Liver (tissue), 9 donors: Measurements from ENCODE around the gene DAPK1. TPM values are rescaled to one million over a fixed set of nuclear protein-coding genes. Genes with fewer than 3 reads are reported as not detected.

Experiments
- DNase-seq: peaks from one replicate; pipeline ENCODE4 v3.0.0-alpha.2; 2017; ENCODE audit warnings: low spot score
- H3K27ac ChIP-seq, 2 donors: one replicate each; pipeline ENCODE4 v1.7.0; 2013; ENCODE audit warnings: inconsistent platforms in 2 of 2, low read length in 2 of 2, control low read depth in 1 of 2, low read depth in 1 of 2, mild to moderate bottlenecking in 1 of 2
- H3K27me3 ChIP-seq, 4 donors: one replicate each; pipeline versions ENCODE4 v1.6.1 to v1.7.0; 2013; ENCODE audit warnings: low read length in 3 of 4, inconsistent platforms in 1 of 4, mild to moderate bottlenecking in 1 of 4, moderate library complexity in 1 of 4; ENCODE audit not compliant: control insufficient read depth in 4 of 4, insufficient read depth in 4 of 4
- H3K36me3 ChIP-seq, 4 donors: one replicate each; pipeline versions ENCODE4 v1.6.1 to v1.7.0; 2013; ENCODE audit warnings: low read length in 3 of 4, mild to moderate bottlenecking in 3 of 4, low read depth in 1 of 4, moderate library complexity in 1 of 4; ENCODE audit not compliant: control insufficient read depth in 4 of 4, insufficient read depth in 3 of 4
- H3K4me1 ChIP-seq, 4 donors: one replicate each; pipeline versions ENCODE4 v1.6.1 to v1.7.0; 2013; ENCODE audit warnings: low read length in 3 of 4, mild to moderate bottlenecking in 3 of 4, moderate library complexity in 1 of 4; ENCODE audit not compliant: control insufficient read depth in 4 of 4, insufficient read depth in 4 of 4
- H3K4me3 ChIP-seq, 3 donors: one replicate each; pipeline versions ENCODE4 v1.6.1 to v1.7.0; 2013; ENCODE audit warnings: low read length in 3 of 3, control low read depth in 1 of 3, low read depth in 1 of 3, mild to moderate bottlenecking in 1 of 3
- H3K9ac ChIP-seq, 2 donors: one replicate each; pipeline ENCODE4 v1.7.0; 2013; ENCODE audit warnings: low read length in 2 of 2, mild to moderate bottlenecking in 2 of 2, moderate library complexity in 2 of 2, control low read depth in 1 of 2, low read depth in 1 of 2
- H3K9me3 ChIP-seq, 4 donors: one replicate each; pipeline versions ENCODE4 v1.6.1 to v1.7.0; 2013; ENCODE audit warnings: low read length in 3 of 4; ENCODE audit not compliant: control insufficient read depth in 4 of 4
- ATF3 ChIP-seq: IDR thresholded peaks from 2 replicates; pipeline ENCODE4 v1.6.1; 2016; ENCODE audit warnings: antibody characterized with exemption
- EGR1 ChIP-seq, 2 donors: IDR thresholded peaks; 2 replicates each; pipeline ENCODE4 v1.6.1; 2016 to 2018; ENCODE audit warnings: antibody characterized with exemption in 2 of 2, low read depth in 2 of 2
- FOXA1 ChIP-seq: IDR thresholded peaks from 2 replicates; pipeline ENCODE4 v1.6.1; 2016; ENCODE audit warnings: antibody characterized with exemption
- FOXA2 ChIP-seq: IDR thresholded peaks from 2 replicates; pipeline ENCODE4 v1.6.1; 2016; ENCODE audit warnings: antibody characterized with exemption
- GABPA ChIP-seq, 2 donors: IDR thresholded peaks in 1 of 2; conservative IDR thresholded peaks in 1 of 2; 2 replicates each; pipeline ENCODE4 v1.6.1; 2016; ENCODE audit warnings: antibody characterized with exemption in 2 of 2, mild to moderate bottlenecking in 1 of 2, moderate library complexity in 1 of 2
- HNF4A ChIP-seq, 2 donors: conservative IDR thresholded peaks; 2 replicates each; pipeline ENCODE4 v1.6.1; 2016; ENCODE audit warnings: antibody characterized with exemption in 2 of 2, mild to moderate bottlenecking in 2 of 2
- HNF4G ChIP-seq: IDR thresholded peaks from 2 replicates; pipeline ENCODE4 v1.6.1; 2016; ENCODE audit warnings: antibody characterized with exemption
- JUND ChIP-seq, 2 donors: IDR thresholded peaks; 2 replicates each; pipeline ENCODE4 v1.6.1; 2016; ENCODE audit warnings: antibody characterized with exemption in 2 of 2
- MAX ChIP-seq: IDR thresholded peaks from 2 replicates; pipeline ENCODE4 v1.6.1; 2016; ENCODE audit warnings: antibody characterized with exemption
- RAD21 ChIP-seq, 2 donors: IDR thresholded peaks; 2 replicates each; pipeline ENCODE4 v1.6.1; 2016; ENCODE audit warnings: antibody characterized with exemption in 2 of 2, mild to moderate bottlenecking in 2 of 2
- REST ChIP-seq: IDR thresholded peaks from 2 replicates; pipeline ENCODE4 v1.6.1; 2016; ENCODE audit warnings: antibody characterized with exemption, mild to moderate bottlenecking
- RXRA ChIP-seq, 2 donors: IDR thresholded peaks; 2 replicates each; pipeline ENCODE4 v1.6.1; 2017 to 2018; ENCODE audit warnings: antibody characterized with exemption in 2 of 2, mild to moderate bottlenecking in 1 of 2
- TAF1 ChIP-seq: conservative IDR thresholded peaks from 2 replicates; pipeline ENCODE4 v1.6.1; 2016; ENCODE audit warnings: antibody characterized with exemption, mild to moderate bottlenecking
- YY1 ChIP-seq: IDR thresholded peaks from 2 replicates; pipeline ENCODE4 v1.6.1; 2016; ENCODE audit warnings: antibody characterized with exemption, mild to moderate bottlenecking
- ZBTB33 ChIP-seq: IDR thresholded peaks from 2 replicates; pipeline ENCODE4 v1.6.1; 2016; ENCODE audit warnings: antibody characterized with exemption
- WGBS: extraction: QIAGEN DNeasy Blood & Tissue Kit; methylation state at CpG from one replicate; pipeline ENCODE4 v1.1.7; 2013; 5-methylcytosine and 5-hydroxymethylcytosine counted together
- polyA plus RNA-seq, 2 donors: library from polyadenylated mRNA; stranded (reverse) in 1 of 2; unstranded in 1 of 2; fragments of 200-250 nt in 1 of 2; fragments of >200 nt in 1 of 2; fragmentation: Nextera tagmentation in 1 of 2; extraction: Ambion mirVana in 1 of 2; gene quantifications; one replicate each; pipeline versions ENCODE4 v1.2.1 to v1.2.3, GENCODE V29; 2013 to 2015
- total RNA-seq, 2 donors: library from RNA; depleted of rRNA; stranded (reverse); fragments of >200 nt; gene quantifications; one replicate each; pipeline ENCODE4 v1.2.3, GENCODE V29; 2014
- donor health status: healthy.
- donor health status: healthy.
- donor health status: healthy.
- donor health status: healthy.
- donor health status: healthy.

Gene DAPK1
- total and polyA plus RNA-seq, 4 donors, result 14.0 to 40.8 (median 21.8) TPM

GRCh38 chr9:87554171-87554910, 56.7 kb downstream of the DAPK1 start:
- Histone ChIP-seq H3K27me3 (no peaks in the 10 kb centered on the region), H3K4me3 (no peak overlapping the region), H3K9me3 (no peaks in the 10 kb centered on the region), H3K9ac (no peak overlapping the region), H3K4me1 (peaks cover 4 to 19% (median 6%) of the 10 kb centered on the region in 4 donors), H3K27ac (peak overlapping the region in 1 of 2 donors; percentile 58), H3K36me3 (no peaks in the 10 kb centered on the region)
- WGBS, result 66% methylated on average over 11 of the region's 11 CpGs
- no peak for DNase-seq
- TF ChIP-seq MAX (no peak), EGR1 (IDR thresholded peaks at IDR 0.05; ENCODE audit: low read depth in 2 of 2) (no peak), ATF3 (no peak), FOXA1 (no peak), HNF4A (conservative IDR thresholded peaks at IDR 0.05) (no peak), YY1 (no peak), RXRA (IDR thresholded peaks at IDR 0.05) (no peak), TAF1 (no peak), ZBTB33 (no peak), FOXA2 (no peak), JUND (IDR thresholded peaks at IDR 0.05) (no peak), HNF4G (no peak), RAD21 (IDR thresholded peaks at IDR 0.05) (no peak), REST (no peak), GABPA (IDR thresholded peaks at IDR 0.05 in 1 of 2, conservative IDR thresholded peaks at IDR 0.05 in 1 of 2) (no peak)

- H3K9me3 ChIP-seq, result no peaks in the 10 kb centered on the region
- no peaks in the 10 kb centered on the region for H3K27me3 ChIP-seq
- no peak overlapping the region for H3K9ac ChIP-seq
- no peak for DNase-seq
- no peaks in the 10 kb centered on the region for H3K36me3 ChIP-seq
- no peak overlapping the region for H3K4me3 ChIP-seq
- WGBS, result 65% methylated on average over 2 of the region's 2 CpGs
- H3K4me1 ChIP-seq, result peaks cover 4 to 19% (median 6%) of the 10 kb centered on the region in 4 donors
- TF ChIP-seq RAD21 (IDR thresholded peaks at IDR 0.05) (no peak), RXRA (IDR thresholded peaks at IDR 0.05) (peak in 1 of 2 donors; percentile 14), ATF3 (no peak), HNF4G (no peak), TAF1 (no peak)
- H3K27ac ChIP-seq, result peak overlapping the region in 1 of 2 donors; percentile 58
These were observed 57.3 kb downstream of the DAPK1 start for GRCh38 chr9:87554976-87555375.
